HepG2 (cell line): Measurements from ENCODE around the gene TACC3. TPM values are rescaled to one million over a fixed set of nuclear protein-coding genes. Genes with fewer than 3 reads are reported as not detected.

Experiments
- ARNTL ChIP-seq: sonication (generic); formaldehyde crosslinking; IDR thresholded peaks from 2 replicates; pipeline ENCODE4 v1.4.0; 2020; ENCODE audit warnings: mild to moderate bottlenecking, missing genetic modification reagents
- HINFP ChIP-seq: sonication (generic); formaldehyde crosslinking; IDR thresholded peaks from 2 replicates; pipeline ENCODE4 v1.4.0; 2020; ENCODE audit warnings: low read depth, mild to moderate bottlenecking, missing genetic modification reagents
- LBX2 ChIP-seq: sonication (generic); formaldehyde crosslinking; IDR thresholded peaks from 2 replicates; pipeline ENCODE4 v1.5.0; 2020; ENCODE audit warnings: missing genetic modification reagents, mild to moderate bottlenecking, borderline replicate concordance
- NFAT5 ChIP-seq: sonication (generic); formaldehyde crosslinking; IDR thresholded peaks from 2 replicates; pipeline ENCODE4 v1.4.0; 2020; ENCODE audit warnings: missing genetic modification reagents
- SKIL ChIP-seq: sonication (generic); formaldehyde crosslinking; IDR thresholded peaks from 2 replicates; pipeline ENCODE4 v1.8.0; 2022; ENCODE audit warnings: missing genetic modification reagents, mild to moderate bottlenecking, moderate library complexity, borderline replicate concordance
- TRAFD1 ChIP-seq: sonication (generic); formaldehyde crosslinking; IDR thresholded peaks from 2 replicates; pipeline ENCODE4 v1.5.1; 2020; ENCODE audit warnings: missing genetic modification reagents, mild to moderate bottlenecking, borderline replicate concordance
- ZNF143 ChIP-seq: sonication (generic); formaldehyde crosslinking; IDR thresholded peaks from 2 replicates; pipeline ENCODE4 v1.4.0; 2020; ENCODE audit warnings: missing genetic modification reagents
- ZNF180 ChIP-seq: sonication (generic); formaldehyde crosslinking; IDR thresholded peaks from 2 replicates; pipeline ENCODE4 v1.4.0; 2020; ENCODE audit warnings: low read depth, missing genetic modification reagents, borderline replicate concordance
- ZNF414 ChIP-seq: sonication (generic); formaldehyde crosslinking; IDR thresholded peaks from 2 replicates; pipeline ENCODE4 v1.5.0; 2020; ENCODE audit warnings: missing genetic modification reagents
- ZNF660 ChIP-seq: sonication (generic); formaldehyde crosslinking; IDR thresholded peaks from 2 replicates; pipeline ENCODE4 v1.5.1; 2020; ENCODE audit warnings: mild to moderate bottlenecking, low read depth, missing genetic modification reagents, borderline replicate concordance
- polyA plus RNA-seq, 8 experiments: library from polyadenylated mRNA; depleted of rRNA in 3 of 8; stranded (reverse) in 7 of 8; unstranded in 1 of 8; fragments of >200 nt; fragmentation: Illumina TruSeq in 4 of 8; extraction: Trizol in 4 of 8; gene quantifications; 2 replicates each; pipeline versions ENCODE4 v1.2.1 to v1.2.3, GENCODE V29; 2011 to 2016; ENCODE audit warnings: low read depth in 4 of 8, missing spikeins in 1 of 8, mixed read lengths in 1 of 8; ENCODE audit not compliant: insufficient read depth in 1 of 8
- total RNA-seq, 5 experiments: library from RNA; depleted of rRNA; stranded (reverse); fragments of >200 nt; fragmentation: Illumina TruSeq; extraction: Trizol; gene quantifications; 2 replicates each; pipeline ENCODE4 v1.2.3, GENCODE V29; 2016; ENCODE audit warnings: low read depth in 1 of 5

The TACC3 gene
- total and polyA plus RNA-seq, 2 of the 13 experiments (the other 11 are each of a cell fraction or from before 2014, with no cell fraction given): 20.3 to 21.2 TPM

GRCh38 chr4:1779588-1780382 lies 58.5 kb downstream of the TACC3 start (continued):
- TF ChIP-seq LBX2 (CRISPR knock-in tag) (no peak), ARNTL (peak; percentile 96), ZNF660 (CRISPR knock-in tag) (no peak), TRAFD1 (no peak), NFAT5 (CRISPR knock-in tag) (no peak), ZNF143 (CRISPR knock-in tag) (peak; percentile 72), HINFP (CRISPR knock-in tag) (peak; percentile 82), ZNF180 (CRISPR knock-in tag) (no peak; the same call in 1 of the 2 replicates), ZNF414 (CRISPR knock-in tag) (no peak), SKIL (CRISPR knock-in tag) (no peak)
